ENCODE results near the gene F2RL1.
"Not testable (repeated sequence)": the region's sequence is repeated elsewhere in the genome, so short reads cannot be mapped to it uniquely, and the experiment has no call there.

F2RL1 gene

DNA sequence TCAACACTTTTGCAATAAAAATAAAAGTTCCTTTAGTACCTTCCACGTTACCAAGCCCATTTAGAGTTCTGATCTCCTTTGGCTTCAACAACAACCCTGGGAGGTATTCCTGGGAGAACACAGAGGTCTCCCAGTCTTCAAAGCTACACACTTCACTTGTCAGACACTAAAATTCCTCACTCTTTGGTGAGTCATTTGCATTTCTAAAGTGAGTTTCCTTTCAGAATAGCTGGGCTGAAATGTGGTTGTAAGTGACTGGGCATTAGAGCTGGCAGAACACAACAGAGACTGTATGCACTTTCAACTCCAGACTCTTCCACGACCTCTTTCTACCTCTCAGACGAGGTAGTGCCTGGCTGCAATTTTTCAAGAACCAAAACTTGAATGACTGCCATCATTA, 11.5 kb upstream of the F2RL1 start:
- no peak for DNase-seq

GRCh38 chr5:76808141-76808691, 10.6 kb upstream of the F2RL1 start:
- DNase-seq = no peak

DNA sequence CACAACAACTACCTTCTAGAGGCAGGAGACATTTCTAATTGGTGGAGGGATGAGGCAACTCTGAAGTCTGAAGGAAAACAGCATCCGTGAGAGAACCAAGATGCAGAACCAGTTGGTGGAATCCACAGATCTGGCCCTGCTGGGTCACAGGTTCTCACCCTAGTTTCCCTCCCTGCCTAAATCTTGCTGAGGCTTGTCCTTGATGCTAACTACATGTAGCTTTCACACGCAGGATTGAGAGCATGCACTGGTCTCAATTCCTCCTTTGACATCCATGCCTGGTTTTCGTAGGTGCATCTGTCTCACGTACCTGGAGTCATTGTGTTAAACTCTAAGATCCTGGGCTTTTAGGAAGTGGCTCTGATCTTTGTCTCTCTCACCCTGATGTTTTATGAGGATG, 9.7 kb upstream of the F2RL1 start:
- no peak for DNase-seq

GRCh38 chr5:76810236-76810635, 8.6 kb upstream of the F2RL1 start:
- no peak for DNase-seq

DNA sequence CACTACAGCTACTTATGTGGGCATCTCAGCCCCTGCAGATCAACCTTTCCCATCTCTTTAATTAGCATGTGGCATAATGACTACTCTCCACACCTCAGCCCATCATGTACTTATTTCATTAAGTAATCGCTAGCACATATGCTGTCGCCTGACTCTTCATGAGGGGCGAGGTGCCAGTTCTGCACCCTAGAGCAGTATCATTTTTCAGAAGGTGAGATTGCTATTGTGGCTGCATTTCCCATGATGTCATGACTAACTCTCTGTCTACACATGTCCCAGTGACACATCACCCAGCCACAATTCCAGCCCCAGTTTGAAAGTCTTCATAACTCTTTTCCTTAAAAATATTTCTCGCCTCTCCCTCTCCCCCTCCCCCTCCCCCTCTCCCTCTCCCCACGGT, 7.6 kb upstream of the F2RL1 start:
- no peak for DNase-seq

DNA sequence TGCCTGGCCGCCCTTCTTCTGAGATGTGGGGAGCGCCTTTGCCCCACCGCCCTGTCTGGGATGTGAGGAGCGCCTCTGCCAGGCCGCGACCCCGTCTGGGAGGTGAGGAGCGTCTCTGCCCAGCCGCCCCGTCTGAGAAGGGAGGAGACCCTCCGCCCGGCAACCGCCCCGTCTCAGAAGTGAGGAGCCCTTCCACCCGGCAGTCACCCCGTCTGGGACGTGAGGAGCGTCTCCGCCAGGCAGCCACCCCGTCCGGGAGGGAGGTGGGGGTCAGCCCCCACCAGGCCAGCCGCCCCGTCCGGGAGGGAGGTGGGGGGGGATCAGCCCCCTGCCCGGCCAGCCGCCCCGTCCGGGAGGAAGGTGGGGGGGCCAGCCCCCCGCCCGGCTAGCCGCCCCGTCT, 6.6 kb upstream of the F2RL1 start:
- DNase-seq = not testable (repeated sequence)

DNA sequence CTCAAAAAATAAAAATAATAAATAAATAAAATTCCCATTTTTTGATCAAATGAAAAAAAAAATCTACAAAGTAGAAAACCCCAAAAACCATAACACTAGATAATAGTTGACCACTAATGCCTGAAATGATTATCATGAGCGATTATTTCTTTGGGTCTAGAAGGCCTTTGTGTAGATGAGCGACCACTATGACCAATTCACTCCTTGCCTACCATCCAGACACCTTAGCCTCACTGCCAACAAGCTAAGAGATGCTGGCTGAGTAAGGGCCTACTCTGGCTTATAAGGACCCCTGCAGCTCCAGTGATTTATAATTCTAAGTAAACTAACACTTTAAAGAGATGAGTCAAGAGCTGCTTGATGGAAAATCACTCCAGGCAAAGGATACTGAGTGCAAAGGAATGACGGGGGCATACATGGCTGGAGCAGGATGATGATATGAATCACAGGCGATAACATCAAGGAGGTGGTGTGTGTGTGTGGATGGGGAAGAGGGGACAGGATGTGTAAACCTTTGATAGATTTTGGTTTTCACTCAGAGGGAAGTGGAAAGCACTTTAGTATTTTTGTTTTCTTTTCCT, 4.8 kb upstream of the F2RL1 start:
- no peak for DNase-seq

- DNase-seq = no peak
Measured at GRCh38 chr5:76816110-76816831, 2.6 kb upstream of the F2RL1 start.

DNA sequence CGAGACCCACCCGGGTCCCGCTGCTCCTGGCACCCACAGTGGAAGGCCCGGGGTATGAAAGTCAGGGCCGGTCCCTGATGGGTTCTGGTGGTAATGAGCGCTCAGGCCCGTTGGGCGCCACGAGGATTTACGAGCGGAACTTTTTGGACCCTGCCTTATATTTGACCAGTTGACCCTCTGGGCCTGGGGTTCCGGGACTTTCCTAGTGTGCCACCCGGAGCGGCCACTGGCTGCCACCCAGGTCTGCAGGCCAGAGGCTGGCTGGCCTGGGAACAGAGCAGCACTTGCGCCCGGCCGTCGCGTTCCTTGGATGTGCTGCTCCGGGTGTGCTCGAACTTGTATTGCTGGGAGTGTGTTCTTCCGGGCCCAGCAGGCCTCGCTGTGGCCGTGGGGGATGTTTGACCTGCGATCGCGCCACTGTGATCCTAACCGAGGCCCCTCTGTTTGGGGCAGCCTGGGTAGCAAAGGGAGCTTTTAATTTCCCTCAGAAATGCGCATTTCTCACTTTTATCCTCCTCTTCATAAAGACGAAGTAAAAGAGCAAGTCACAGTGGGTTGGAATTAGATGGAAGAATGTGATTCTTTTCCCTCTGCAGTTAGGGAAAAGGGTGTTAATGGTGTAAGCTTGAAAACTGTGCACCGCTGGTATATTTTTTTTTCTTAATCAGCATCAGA, 1.2 kb downstream of the F2RL1 start:
- DNase-seq = no peak

- no peak for DNase-seq
Measured at GRCh38 chr5:76820526-76820890, 1.7 kb downstream of the F2RL1 start.

- DNase-seq = no peak
Measured at GRCh38 chr5:76821136-76821535, 2.3 kb downstream of the F2RL1 start.

- DNase-seq = not testable (repeated sequence)
Measured at GRCh38 chr5:76822105-76822731, 3.4 kb downstream of the F2RL1 start.

DNA sequence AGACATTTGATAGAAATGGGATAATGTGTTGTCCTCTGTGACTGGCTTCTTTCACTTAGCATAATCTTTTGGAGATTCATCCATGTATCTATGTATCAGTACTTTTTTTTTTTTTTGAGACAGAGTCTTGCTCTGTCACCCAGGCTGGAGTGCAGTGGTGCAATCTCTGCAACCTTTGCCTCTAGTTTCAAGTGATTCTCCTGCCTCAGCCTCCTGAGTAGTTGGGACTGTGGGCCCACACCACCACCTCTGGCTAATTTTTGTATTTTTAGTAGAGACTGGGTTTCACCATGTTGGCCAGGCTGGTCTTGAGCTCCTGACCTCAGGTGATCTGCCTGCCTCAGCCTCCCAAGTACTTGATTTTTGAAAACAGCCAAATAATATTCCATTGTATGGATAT, 7.6 kb downstream of the F2RL1 start:
- not testable (repeated sequence) for DNase-seq

- DNase-seq = no peak
Measured at GRCh38 chr5:76831110-76831452, 12.3 kb downstream of the F2RL1 start.

DNA sequence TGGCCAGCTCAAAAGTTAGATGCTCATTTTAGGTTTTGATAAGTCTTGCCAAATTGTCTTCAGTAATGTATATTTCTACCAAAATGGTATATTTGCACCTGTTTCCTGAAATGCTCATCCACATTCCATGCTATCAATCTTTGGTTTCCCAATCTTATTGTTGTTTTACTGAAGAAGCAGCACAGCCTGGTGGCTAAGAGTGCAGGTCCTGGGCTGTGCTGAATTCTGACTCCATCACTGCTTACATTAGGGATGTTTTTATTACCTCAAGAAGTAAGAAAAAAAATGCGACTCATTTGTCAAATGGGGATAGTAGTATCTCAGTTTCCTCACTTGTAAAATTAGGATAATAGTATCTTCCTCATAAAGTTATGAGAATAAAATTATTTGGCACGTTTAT, 17.4 kb downstream of the F2RL1 start:
- DNase-seq = no peak

DNA sequence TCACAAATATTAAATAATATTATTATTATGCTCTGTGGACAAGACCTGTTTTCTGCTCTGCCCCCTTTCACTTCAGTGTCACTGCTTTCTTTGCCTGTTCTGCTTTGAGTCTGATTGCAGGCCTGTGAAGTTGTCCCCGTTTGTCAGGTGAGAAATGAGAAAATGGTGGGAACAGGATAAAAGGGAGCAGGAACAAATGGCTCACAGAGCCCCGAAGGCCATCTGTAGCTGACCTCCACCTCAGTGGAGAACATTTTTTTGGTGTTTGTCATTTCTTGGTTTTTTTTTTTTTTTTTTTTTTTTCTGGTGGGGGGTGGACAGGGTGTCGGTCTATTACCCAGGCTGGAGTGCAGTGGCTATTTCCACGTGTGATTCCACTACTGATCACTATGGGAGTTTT, 17.8 kb downstream of the F2RL1 start:
- DNase-seq = no peak

DNA sequence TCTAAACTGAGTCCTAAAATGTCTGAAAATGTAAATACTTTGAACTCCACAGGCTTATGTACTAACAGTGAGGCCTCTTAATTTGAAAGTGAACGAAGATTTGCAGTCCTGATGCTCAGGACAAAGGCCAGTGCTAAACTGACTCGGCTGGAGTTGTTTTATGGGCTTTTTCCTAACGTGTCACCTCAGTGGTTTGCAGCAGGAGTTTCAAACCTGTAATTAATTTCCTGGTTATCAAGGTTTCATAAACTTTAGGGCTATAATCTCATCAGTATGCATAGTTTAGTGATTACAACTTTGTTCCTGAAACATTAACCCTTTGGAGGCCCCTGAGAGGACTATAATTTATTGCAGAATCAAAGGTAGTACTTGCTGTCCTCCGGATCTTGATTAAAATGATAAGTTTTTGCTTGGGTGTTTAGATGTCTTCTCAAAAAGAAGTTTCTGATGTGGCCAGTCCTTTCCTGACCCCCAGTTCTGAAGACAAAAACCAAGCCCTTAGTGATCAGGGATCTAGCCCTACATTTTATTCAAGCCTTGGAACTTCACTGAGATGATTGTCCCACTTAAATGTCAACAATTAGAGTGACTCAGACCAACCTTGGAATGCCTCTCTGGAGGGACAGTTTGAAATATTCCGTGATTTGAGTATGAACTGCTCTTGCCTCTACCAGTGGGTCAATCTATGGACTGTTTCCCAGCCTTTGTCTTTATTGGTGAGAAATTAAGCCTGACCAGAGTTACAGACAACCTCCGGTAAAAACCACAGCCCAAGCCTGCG, 19.8 kb downstream of the F2RL1 start:
- DNase-seq = no peak

- no peak for DNase-seq
Measured at GRCh38 chr5:76841361-76841760, 22.5 kb downstream of the F2RL1 start.

DNA sequence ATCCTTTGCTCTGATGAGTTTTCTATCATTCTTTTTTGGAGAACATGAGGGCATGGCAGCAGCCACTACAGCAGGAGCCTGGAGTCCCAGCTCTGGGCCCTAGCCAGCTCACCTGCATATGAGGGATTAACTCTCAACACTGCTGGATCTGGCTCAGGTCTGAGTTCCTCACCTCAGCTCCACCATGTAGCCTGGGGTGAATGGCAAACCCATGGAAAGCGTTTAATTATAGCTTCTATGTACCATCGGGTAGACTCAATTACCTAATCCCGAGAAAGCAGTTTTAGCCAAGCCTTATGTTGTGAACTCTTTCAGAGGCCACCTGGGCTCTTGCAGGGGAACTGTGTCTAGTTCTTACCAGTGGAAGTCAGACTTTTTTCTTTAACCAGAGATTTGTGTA, 27.1 kb downstream of the F2RL1 start:
- DNase-seq = no peak

- no peak for DNase-seq
Measured at GRCh38 chr5:76849419-76850291, 30.8 kb downstream of the F2RL1 start, which contains the start of gene S100Z. S100Z (plus strand) TSS chr5:76850014; CDS start chr5:76875360, 25,346 bp downstream.

DNA sequence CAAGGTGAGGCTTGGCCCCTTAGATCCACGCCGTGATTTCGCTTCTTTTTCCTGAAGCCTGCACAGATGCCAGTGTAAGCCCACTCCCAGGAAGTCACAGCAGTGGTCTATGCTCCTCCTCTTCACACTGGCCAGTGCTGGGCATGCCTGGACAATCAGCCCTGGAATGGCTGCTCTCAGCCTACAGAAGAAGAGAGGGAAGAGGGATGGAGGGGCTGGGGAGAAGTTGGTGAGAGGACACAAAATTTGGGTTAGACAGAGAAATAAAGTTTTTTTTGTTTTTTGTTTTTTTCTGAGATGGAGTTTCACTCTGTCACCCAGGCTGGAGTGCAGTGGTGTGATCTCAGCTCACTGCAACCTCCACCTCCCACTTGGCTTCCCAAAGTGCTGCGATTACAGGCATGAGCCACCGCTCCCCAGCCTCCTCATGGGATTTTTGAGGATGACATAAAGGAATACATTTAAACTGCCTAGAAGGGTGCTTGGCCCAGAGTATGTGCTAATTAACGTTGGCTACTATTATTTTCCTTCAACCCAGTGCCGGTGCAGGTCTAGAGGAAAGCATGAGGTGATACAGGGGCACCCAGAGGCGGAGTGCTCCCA, 31.8 kb downstream of the F2RL1 start:
- no peak for DNase-seq
